GM19238 (cell line): ENCODE results near the gene BTBD18.
A peak's percentile ranks its signal among the peaks of the same experiment; 100 is the strongest.
"Not testable (repeated sequence)": the region's sequence is repeated elsewhere in the genome, so short reads cannot be mapped to it uniquely, and the experiment has no call there.

Experiments
- DNase-seq: peaks from one replicate; pipeline ENCODE4 v3.0.0; 2011; ENCODE audit warnings: low spot score; ENCODE audit not compliant: insufficient read length

Gene BTBD18

GRCh38 chr11:57735619-57736298 lies 15.9 kb downstream of the BTBD18 start:
- no peak for DNase-seq

- DNase-seq: no peak
Measured at GRCh38 chr11:57732661-57733060, 19.0 kb downstream of the BTBD18 start.

GRCh38 chr11:57729479-57729878 lies 22.1 kb downstream of the BTBD18 start:
- no peak for DNase-seq

- DNase-seq: no peak
Measured at GRCh38 chr11:57728829-57729228, 22.8 kb downstream of the BTBD18 start.

GRCh38 chr11:57727185-57727584 lies 24.4 kb downstream of the BTBD18 start:
- no peak for DNase-seq

- not testable (repeated sequence) for DNase-seq
Measured at GRCh38 chr11:57716726-57717125, 34.9 kb downstream of the BTBD18 start.

GRCh38 chr11:57713835-57714234 lies 37.8 kb downstream of the BTBD18 start:
- DNase-seq: no peak

GRCh38 chr11:57712256-57713150 lies 39.1 kb downstream of the BTBD18 start, which contains the start of gene TMX2:
TSS of gene TMX2 (plus strand) at chr11:57712593. CDS start at chr11:57712619, 26 bp downstream.
- peak; percentile 74 for DNase-seq

GRCh38 chr11:57711414-57712255 lies 40.0 kb downstream of the BTBD18 start, which contains the start of gene MED19:
TSS of gene MED19 (minus strand) at chr11:57712215. CDS start at chr11:57712179, 36 bp downstream.
- peak; percentile 64 for DNase-seq

GRCh38 chr11:57709802-57710367 lies 41.7 kb downstream of the BTBD18 start:
- DNase-seq: no peak

- not testable (repeated sequence) for DNase-seq
Measured at GRCh38 chr11:57705432-57705831, 46.2 kb downstream of the BTBD18 start.

GRCh38 chr11:57704932-57705331 lies 46.7 kb downstream of the BTBD18 start:
- no peak for DNase-seq

GRCh38 chr11:57703341-57703740 lies 48.3 kb downstream of the BTBD18 start:
- DNase-seq: no peak

- DNase-seq: no peak
Measured at GRCh38 chr11:57700425-57700824, 51.2 kb downstream of the BTBD18 start.

- no peak for DNase-seq
Measured at GRCh38 chr11:57699813-57700212, 51.8 kb downstream of the BTBD18 start.

- DNase-seq: no peak
Measured at GRCh38 chr11:57698843-57699365, 52.7 kb downstream of the BTBD18 start.
